ENCODE data around the gene CNTN4.

DNA sequence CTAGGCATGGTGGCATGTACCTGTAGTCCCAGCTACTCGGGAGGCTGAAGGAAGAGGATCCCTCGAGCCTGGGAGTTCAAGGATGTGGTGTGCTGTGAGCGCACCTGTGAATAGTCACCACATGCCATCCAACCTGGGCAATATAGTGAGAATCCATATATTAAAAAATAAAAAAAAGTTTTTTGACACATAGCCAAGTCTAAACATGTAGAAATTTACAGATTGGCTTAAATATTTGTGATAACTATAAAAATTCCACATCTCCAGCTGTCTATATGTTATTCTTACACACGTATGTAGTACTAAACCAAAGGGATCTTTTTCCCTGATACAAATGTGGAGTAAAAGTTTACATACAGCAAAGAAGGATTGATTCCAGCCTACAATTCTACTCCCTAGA, 119.7 kb downstream of the CNTN4 start:
- TF ChIP-seq CTCF (IDR thresholded peaks at IDR 0.05) (no peak), POLR2A (IDR thresholded peaks at IDR 0.05) (no peak), POLR2AphosphoS5 (IDR thresholded peaks at IDR 0.05) (no peak)

Data from gastroesophageal sphincter (tissue), 3 donors.